ENCODE results near the gene DNM3. TPM values are rescaled to one million over a fixed set of nuclear protein-coding genes. Genes with fewer than 3 reads are reported as not detected.

The DNM3 gene
- total and polyA plus RNA-seq, 2 donors (not counting 1 experiment from before 2014, with no cell fraction given): 1.0 to 1.3 TPM

DNA sequence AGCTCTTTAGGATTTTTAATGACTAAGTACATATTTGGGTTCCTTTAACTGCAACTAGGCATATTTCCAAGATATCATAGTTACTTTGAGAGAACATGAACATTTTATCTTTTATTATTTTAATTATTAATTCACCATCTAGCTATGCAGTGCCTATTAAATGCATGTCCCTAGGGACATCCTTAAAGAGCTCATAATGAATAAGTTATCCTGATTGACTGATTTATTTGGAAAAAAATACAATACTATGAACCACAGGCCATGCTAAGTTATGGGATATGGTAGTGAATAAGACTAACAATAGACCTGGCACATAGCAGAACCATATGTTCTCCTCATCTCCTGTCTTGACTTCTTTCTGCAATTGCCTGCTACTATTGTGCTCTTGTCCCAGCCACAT, 562.8 kb downstream of the DNM3 start:
- Mint-ChIP-seq H3K4me1 (peaks cover 13% of the 10 kb centered on the region), H3K27me3 (no peaks in the 10 kb centered on the region), H3K9me3 (ENCODE audit: insufficient read depth) (no peaks in the 10 kb centered on the region), H3K4me3 (no peak overlapping the region), H3K27ac (no peak overlapping the region)
- ChIA-PET CTCF (interaction anchor here (1.1 to 12.3 kb wide), 6 partner anchors 12 to 602 kb away, joined by 3 to 152 read pairs (median 8); partner anchors contain the start of gene PIGC), POLR2A (no interaction called here)
- no peak overlapping the region for H3K9ac ChIP-seq (ENCODE audit: low read length)
- no peaks in the 10 kb centered on the region for H4K20me1 ChIP-seq (ENCODE audit: control insufficient read depth, insufficient read depth, low read length, poor library complexity, severe bottlenecking)
- H3K36me3 ChIP-seq (replicated peaks in 1 of 2; ENCODE audit: control extremely low read depth in 1 of 2, control insufficient read depth in 1 of 2, extremely low read depth in 1 of 2, insufficient read depth in 2 of 2, low read length in 1 of 2): no peaks in the 10 kb centered on the region
- H3K27ac ChIP-seq (ENCODE audit: low read length in 2 of 2): no peak overlapping the region
- H2AFZ ChIP-seq (ENCODE audit: insufficient read depth, low read depth, low read length, poor library complexity, severe bottlenecking): no peak overlapping the region
- no peak overlapping the region for H3K4me3 ChIP-seq (ENCODE audit: control extremely low read depth in 1 of 5, extremely low read depth in 1 of 5, insufficient read depth in 1 of 5, low read depth in 2 of 5, low read length in 4 of 5)
- no peaks in the 10 kb centered on the region for H3K27me3 ChIP-seq (replicated peaks in 1 of 4; ENCODE audit: control extremely low read depth in 1 of 4, control insufficient read depth in 3 of 4, insufficient read depth in 4 of 4, low read length in 3 of 4)
- no peaks in the 10 kb centered on the region for H3K9me3 ChIP-seq (ENCODE audit: control extremely low read depth in 1 of 3, control insufficient read depth in 2 of 3, insufficient read depth in 1 of 3, low read length in 2 of 3)
- DNase-seq: no peak
- H3K4me1 ChIP-seq (ENCODE audit: control insufficient read depth in 2 of 2, insufficient read depth in 2 of 2, low read length in 2 of 2): peaks cover 10 to 11% of the 10 kb centered on the region in 2 donors
- ATAC-seq (ENCODE audit: low read depth): no peak
- no peak overlapping the region for H3K4me2 ChIP-seq (replicated peaks; ENCODE audit: low read depth, low read length, poor library complexity, severe bottlenecking)
- no peaks in the 10 kb centered on the region for H3K79me2 ChIP-seq (ENCODE audit: control insufficient read depth, insufficient read depth, low read length)
- TF ChIP-seq EZH2 (IDR thresholded peaks at IDR 0.05; ENCODE audit: borderline replicate concordance, insufficient read depth, low read depth, low read length, poor library complexity, severe bottlenecking): no peak
- no peak for TF ChIP-seq CTCF (IDR thresholded peaks at IDR 0.05)
- intact Hi-C loops (cut with micrococcal nuclease): no loop called here

GRCh38 chr1:172405912-172406311, 564.6 kb downstream of the DNM3 start:
- intact Hi-C loops (cut with micrococcal nuclease): no loop called here
- Histone ChIP-seq H3K36me3 (replicated peaks in 1 of 2; ENCODE audit: control extremely low read depth in 1 of 2, control insufficient read depth in 1 of 2, extremely low read depth in 1 of 2, insufficient read depth in 2 of 2, low read length in 1 of 2) (no peaks in the 10 kb centered on the region), H3K79me2 (ENCODE audit: control insufficient read depth, insufficient read depth, low read length) (no peaks in the 10 kb centered on the region), H2AFZ (ENCODE audit: insufficient read depth, low read depth, low read length, poor library complexity, severe bottlenecking) (no peak overlapping the region), H3K27me3 (replicated peaks in 1 of 4; ENCODE audit: control extremely low read depth in 1 of 4, control insufficient read depth in 3 of 4, insufficient read depth in 4 of 4, low read length in 3 of 4) (no peaks in the 10 kb centered on the region), H3K4me3 (ENCODE audit: control extremely low read depth in 1 of 5, extremely low read depth in 1 of 5, insufficient read depth in 1 of 5, low read depth in 2 of 5, low read length in 4 of 5) (no peak overlapping the region), H3K9ac (ENCODE audit: low read length) (no peak overlapping the region), H3K27ac (ENCODE audit: low read length in 2 of 2) (no peak overlapping the region), H3K4me1 (ENCODE audit: control insufficient read depth in 2 of 2, insufficient read depth in 2 of 2, low read length in 2 of 2) (no peaks in the 10 kb centered on the region), H3K9me3 (ENCODE audit: control extremely low read depth in 1 of 3, control insufficient read depth in 2 of 3, insufficient read depth in 1 of 3, low read length in 2 of 3) (no peaks in the 10 kb centered on the region), H4K20me1 (ENCODE audit: control insufficient read depth, insufficient read depth, low read length, poor library complexity, severe bottlenecking) (no peaks in the 10 kb centered on the region), H3K4me2 (replicated peaks; ENCODE audit: low read depth, low read length, poor library complexity, severe bottlenecking) (no peak overlapping the region)
- no peak overlapping the region for H3K4me3 Mint-ChIP-seq
- ChIA-PET CTCF (interaction anchor here (1.1 to 12.3 kb wide), 4 partner anchors 266 to 604 kb away, joined by 3 to 152 read pairs (median 62); no protein-coding TSS in a partner anchor), POLR2A (no interaction called here)
- ATAC-seq (ENCODE audit: low read depth): no peak
- H3K27me3 Mint-ChIP-seq: no peaks in the 10 kb centered on the region
- H3K27ac Mint-ChIP-seq: no peak overlapping the region
- H3K4me1 Mint-ChIP-seq: no peaks in the 10 kb centered on the region
- TF ChIP-seq EZH2 (IDR thresholded peaks at IDR 0.05; ENCODE audit: borderline replicate concordance, insufficient read depth, low read depth, low read length, poor library complexity, severe bottlenecking) (no peak), CTCF (IDR thresholded peaks at IDR 0.05) (no peak)
- no peaks in the 10 kb centered on the region for H3K9me3 Mint-ChIP-seq (ENCODE audit: insufficient read depth)
- no peak for DNase-seq
